ENCODE measurements around the gene SYVN1. TPM values are rescaled to one million over a fixed set of nuclear protein-coding genes. Genes with fewer than 3 reads are reported as not detected.

SYVN1 gene
- total and polyA plus RNA-seq, 12 donors, result 9.7 to 124 (median 59.9) TPM

DNA sequence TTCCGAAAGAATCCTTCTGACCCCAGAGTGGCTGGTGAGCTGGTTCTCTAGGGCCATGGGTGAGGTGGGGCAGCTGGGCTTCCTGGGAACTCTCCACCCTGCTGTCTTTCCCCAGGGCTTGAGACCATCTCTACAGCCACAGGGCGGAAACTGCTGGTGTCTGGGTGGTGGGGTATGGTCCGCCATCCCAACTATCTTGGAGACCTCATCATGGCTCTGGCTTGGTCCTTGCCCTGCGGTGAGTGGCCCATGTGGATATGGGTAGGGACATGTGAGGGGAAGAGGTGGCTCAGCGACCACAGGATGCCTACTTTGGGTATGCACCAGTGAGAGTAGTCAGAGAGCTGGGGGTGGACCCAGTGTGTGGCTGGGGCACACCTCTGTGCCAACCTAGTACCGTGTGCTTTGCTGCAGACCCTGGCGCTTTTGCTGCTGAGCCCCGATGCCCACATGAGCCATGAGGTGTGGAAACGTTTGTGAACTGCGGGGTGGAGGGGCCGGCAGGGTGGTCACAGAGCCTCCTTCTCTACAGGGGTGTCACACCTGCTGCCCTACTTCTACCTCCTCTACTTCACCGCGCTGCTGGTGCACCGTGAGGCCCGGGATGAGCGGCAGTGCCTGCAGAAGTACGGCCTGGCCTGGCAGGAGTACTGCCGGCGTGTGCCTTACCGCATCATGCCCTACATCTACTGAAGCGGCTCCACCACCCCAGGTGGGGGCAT is 18.8 kb downstream of the SYVN1 start:
- peaks cover 48 to 62% of the 10 kb centered on the region in 2 donors for H3K4me1 ChIP-seq (replicated peaks in 1 of 2)
- H3K36me3 ChIP-seq (replicated peaks in 1 of 2), result peaks cover 0 to 34% of the 10 kb centered on the region in 2 donors
- 83 to 92% (median 91%) methylated on average over 10 to 21 of the region's 21 CpGs for WGBS, 4 donors
- no peaks in the 10 kb centered on the region for H3K27me3 ChIP-seq
- no peak overlapping the region for H3K4me3 ChIP-seq
- DNase-seq, result peak in 3 of 7 donors; percentile 12 to 45 (median 39)
- peak overlapping the region in 3 of 5 donors; percentile 89 to 95 (median 94) for H3K27ac ChIP-seq
- intact Hi-C loops (cut with DNase I), result no loop called here
- TF ChIP-seq POLR2A (IDR thresholded peaks at IDR 0.05), result no peak
- TF ChIP-seq, protein P1, sequence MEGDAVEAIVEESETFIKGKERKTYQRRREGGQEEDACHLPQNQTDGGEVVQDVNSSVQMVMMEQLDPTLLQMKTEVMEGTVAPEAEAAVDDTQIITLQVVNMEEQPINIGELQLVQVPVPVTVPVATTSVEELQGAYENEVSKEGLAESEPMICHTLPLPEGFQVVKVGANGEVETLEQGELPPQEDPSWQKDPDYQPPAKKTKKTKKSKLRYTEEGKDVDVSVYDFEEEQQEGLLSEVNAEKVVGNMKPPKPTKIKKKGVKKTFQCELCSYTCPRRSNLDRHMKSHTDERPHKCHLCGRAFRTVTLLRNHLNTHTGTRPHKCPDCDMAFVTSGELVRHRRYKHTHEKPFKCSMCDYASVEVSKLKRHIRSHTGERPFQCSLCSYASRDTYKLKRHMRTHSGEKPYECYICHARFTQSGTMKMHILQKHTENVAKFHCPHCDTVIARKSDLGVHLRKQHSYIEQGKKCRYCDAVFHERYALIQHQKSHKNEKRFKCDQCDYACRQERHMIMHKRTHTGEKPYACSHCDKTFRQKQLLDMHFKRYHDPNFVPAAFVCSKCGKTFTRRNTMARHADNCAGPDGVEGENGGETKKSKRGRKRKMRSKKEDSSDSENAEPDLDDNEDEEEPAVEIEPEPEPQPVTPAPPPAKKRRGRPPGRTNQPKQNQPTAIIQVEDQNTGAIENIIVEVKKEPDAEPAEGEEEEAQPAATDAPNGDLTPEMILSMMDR (IDR thresholded peaks at IDR 0.05), result no peak
- H3K9me3 ChIP-seq (replicated peaks in 1 of 3), result no peaks in the 10 kb centered on the region

DNA sequence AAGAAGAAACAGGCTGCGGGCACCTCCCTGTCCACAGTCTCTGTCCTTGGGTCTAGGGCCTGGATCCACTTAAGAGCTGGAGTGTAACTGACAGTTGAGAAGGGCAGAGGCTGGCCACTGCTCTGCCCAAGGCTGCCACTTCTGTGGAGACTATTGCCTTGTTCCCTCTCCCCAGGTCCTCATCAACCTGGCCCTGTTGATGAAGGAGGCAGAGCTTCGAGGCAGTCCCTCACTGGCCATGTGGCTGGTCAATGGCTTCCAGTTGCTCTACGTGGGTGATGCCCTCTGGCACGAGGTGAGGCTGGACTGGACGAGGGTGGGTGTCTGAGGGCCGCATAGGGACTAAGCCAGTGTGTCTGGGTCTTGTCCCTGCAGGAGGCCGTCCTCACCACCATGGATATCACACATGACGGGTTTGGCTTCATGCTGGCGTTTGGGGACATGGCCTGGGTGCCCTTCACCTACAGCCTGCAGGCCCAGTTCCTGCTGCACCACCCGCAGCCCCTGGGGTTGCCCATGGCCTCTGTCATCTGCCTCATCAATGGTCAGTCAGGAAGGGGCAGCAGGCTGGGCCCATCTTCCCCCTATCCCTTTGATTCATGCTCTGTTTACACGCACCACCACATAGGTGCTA is 19.7 kb downstream of the SYVN1 start:
- Histone ChIP-seq H3K9me3 (replicated peaks in 1 of 3) (no peaks in the 10 kb centered on the region), H3K4me3 (no peak overlapping the region), H3K27ac (peak overlapping the region; percentile 52 to 95 (median 89)), H3K4me1 (replicated peaks in 1 of 2) (peaks cover 49 to 64% of the 10 kb centered on the region in 2 donors), H3K36me3 (replicated peaks in 1 of 2) (peaks cover 0 to 29% of the 10 kb centered on the region in 2 donors), H3K27me3 (no peaks in the 10 kb centered on the region)
- intact Hi-C loops (cut with DNase I), result no loop called here
- DNase-seq, result peak in 3 of 7 donors; percentile 23 to 46 (median 40)
- WGBS, 4 donors, result 54 to 78% (median 72%) methylated on average over 3 to 11 of the region's 11 CpGs
- no peak for TF ChIP-seq POLR2A (IDR thresholded peaks at IDR 0.05)
- TF ChIP-seq, protein P1 (IDR thresholded peaks at IDR 0.05), result no peak

DNA sequence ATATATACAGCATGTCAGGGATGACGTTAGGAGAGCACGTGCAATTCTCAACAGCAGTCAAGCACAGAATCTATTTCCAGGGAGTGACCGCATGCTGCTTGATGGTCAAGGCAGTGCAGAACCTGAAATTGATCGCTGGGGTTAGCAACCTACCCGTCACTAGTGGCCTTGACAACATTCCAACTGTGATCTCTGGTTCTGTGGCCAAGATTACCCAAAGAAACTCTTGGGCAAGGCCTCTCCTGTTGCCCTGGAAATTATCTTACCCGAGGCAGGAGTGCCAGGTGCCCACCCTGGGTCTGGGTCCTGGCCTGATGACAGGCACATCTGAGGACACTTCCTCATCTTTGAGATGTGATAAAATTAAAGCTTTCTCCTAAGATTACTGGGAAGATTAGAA is 20.5 kb downstream of the SYVN1 start:
- Histone ChIP-seq H3K4me1 (replicated peaks in 1 of 2) (peaks cover 49 to 64% of the 10 kb centered on the region in 2 donors), H3K4me3 (peak overlapping the region in 1 of 4 donors; percentile 75), H3K9me3 (replicated peaks in 1 of 3) (no peaks in the 10 kb centered on the region), H3K36me3 (replicated peaks in 1 of 2) (peaks cover 0 to 29% of the 10 kb centered on the region in 2 donors), H3K27ac (peak overlapping the region; percentile 52 to 95 (median 89)), H3K27me3 (no peaks in the 10 kb centered on the region)
- 25 to 47% (median 33%) methylated on average over 6 of the region's 6 CpGs for WGBS, 4 donors
- intact Hi-C loops (cut with DNase I), result no loop called here
- TF ChIP-seq, protein P1 (IDR thresholded peaks at IDR 0.05), result no peak
- peak; percentile 13 to 36 for TF ChIP-seq POLR2A (IDR thresholded peaks at IDR 0.05)
- DNase-seq, result peak; percentile 82 to 94 (median 90)

DNA sequence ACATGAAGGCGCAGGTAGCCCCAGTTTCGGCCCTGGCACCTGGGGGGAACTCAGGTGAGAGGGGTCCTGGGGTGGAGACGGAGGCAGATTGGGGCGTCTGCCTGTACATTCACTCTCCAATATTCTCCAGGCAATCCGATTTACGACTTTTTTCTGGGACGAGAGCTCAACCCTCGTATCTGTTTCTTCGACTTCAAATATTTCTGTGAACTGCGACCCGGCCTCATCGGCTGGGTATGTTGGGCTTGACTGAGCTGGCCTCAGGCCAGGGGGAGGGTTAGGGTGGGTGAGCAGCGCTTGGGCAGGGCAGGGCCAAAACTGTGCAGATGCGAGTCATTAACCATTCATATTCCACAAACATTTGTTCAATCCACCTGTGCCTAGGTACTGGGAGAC is 21.0 kb downstream of the SYVN1 start:
- peak; percentile 59 to 78 (median 63) for DNase-seq
- Histone ChIP-seq H3K27me3 (no peaks in the 10 kb centered on the region), H3K4me3 (peak overlapping the region in 2 of 4 donors; percentile 49 to 75), H3K27ac (peak overlapping the region; percentile 40 to 95 (median 89)), H3K36me3 (replicated peaks in 1 of 2) (peaks cover 0 to 32% of the 10 kb centered on the region in 2 donors), H3K4me1 (replicated peaks in 1 of 2) (peaks cover 49 to 64% of the 10 kb centered on the region in 2 donors), H3K9me3 (replicated peaks in 1 of 3) (no peaks in the 10 kb centered on the region)
- no peak for TF ChIP-seq POLR2A (IDR thresholded peaks at IDR 0.05)
- TF ChIP-seq, protein P1 (IDR thresholded peaks at IDR 0.05), result no peak
- intact Hi-C loops (cut with DNase I), result no loop called here
- 11 to 19% (median 15%) methylated on average over 14 of the region's 14 CpGs for WGBS, 4 donors
